ENCODE results near the gene CD3E. TPM values are rescaled to one million over a fixed set of nuclear protein-coding genes. Genes with fewer than 3 reads are reported as not detected.
A peak's percentile ranks its signal among the peaks of the same experiment; 100 is the strongest.

CD3E gene
- total RNA-seq, 2 experiments from 2014 or later, result 680 to 841 TPM

GRCh38 chr11:118275176-118275575 is 29.4 kb upstream of the CD3E start:
- Mint-ChIP-seq H3K4me3 (no peak overlapping the region), H3K27me3 (peaks cover 2% of the 10 kb centered on the region), H3K27ac (no peak overlapping the region), H3K4me1 (peaks cover 31% of the 10 kb centered on the region), H3K36me3 (ENCODE audit: low read depth) (no peaks in the 10 kb centered on the region), H3K9me3 (no peaks in the 10 kb centered on the region)
- no peak for DNase-seq
- CTCF ChIA-PET, result interaction anchor here (0.8 to 2.1 kb wide), 10 partner anchors 8 to 77 kb away, joined by 3 to 7 read pairs (median 4); partner anchors contain the start of genes CD3D and MPZL2
- POLR2A ChIA-PET, result no interaction called here

GRCh38 chr11:118276422-118276821 is 28.1 kb upstream of the CD3E start:
- Mint-ChIP-seq H3K4me3 (no peak overlapping the region), H3K4me1 (peaks cover 38% of the 10 kb centered on the region)
- POLR2A ChIA-PET, result no interaction called here

GRCh38 chr11:118277312-118277711 is 27.2 kb upstream of the CD3E start:
- peaks cover 2% of the 10 kb centered on the region for H3K27me3 Mint-ChIP-seq
- peak; percentile 19 for DNase-seq
- no peak overlapping the region for H3K4me3 Mint-ChIP-seq
- H3K4me1 Mint-ChIP-seq, result peaks cover 45% of the 10 kb centered on the region
- ChIA-PET POLR2A (interaction anchor here (0.7 kb wide), 1 partner anchor 20 kb away, joined by 3 read pairs; no protein-coding TSS in a partner anchor), CTCF (interaction anchor here (0.9 to 1.8 kb wide), 4 partner anchors 12 to 106 kb away, joined by 3 to 6 read pairs (median 3); partner anchors contain the start of gene MPZL2)
- H3K9me3 Mint-ChIP-seq, result no peaks in the 10 kb centered on the region
- peak overlapping the region; percentile 42 for H3K27ac Mint-ChIP-seq
- H3K36me3 Mint-ChIP-seq (ENCODE audit: low read depth), result no peaks in the 10 kb centered on the region

More at GRCh38 chr11:118276422-118276821, 28.1 kb upstream of the CD3E start:
- CTCF ChIA-PET, result interaction anchor here (1.0 to 2.1 kb wide), 7 partner anchors 8 to 66 kb away, joined by 3 to 8 read pairs (median 4); partner anchors contain the start of genes CD3D and MPZL2
- Mint-ChIP-seq H3K9me3 (no peaks in the 10 kb centered on the region), H3K36me3 (ENCODE audit: low read depth) (no peaks in the 10 kb centered on the region), H3K27me3 (peaks cover 2% of the 10 kb centered on the region), H3K27ac (no peak overlapping the region)
- DNase-seq, result no peak

- no peaks in the 10 kb centered on the region for H3K9me3 Mint-ChIP-seq
- DNase-seq, result no peak
- CTCF ChIA-PET, result interaction anchor here (0.6 to 2.1 kb wide), 8 partner anchors 14 to 110 kb away, joined by 3 to 8 read pairs (median 3); no protein-coding TSS in a partner anchor
- no peak overlapping the region for H3K4me3 Mint-ChIP-seq
- peaks cover 6% of the 10 kb centered on the region for H3K36me3 Mint-ChIP-seq (ENCODE audit: low read depth)
- peaks cover 55% of the 10 kb centered on the region for H3K4me1 Mint-ChIP-seq
- POLR2A ChIA-PET, result no interaction called here
- no peaks in the 10 kb centered on the region for H3K27me3 Mint-ChIP-seq
- no peak overlapping the region for H3K27ac Mint-ChIP-seq
Measured at GRCh38 chr11:118281284-118281683, 23.2 kb upstream of the CD3E start.

DNA sequence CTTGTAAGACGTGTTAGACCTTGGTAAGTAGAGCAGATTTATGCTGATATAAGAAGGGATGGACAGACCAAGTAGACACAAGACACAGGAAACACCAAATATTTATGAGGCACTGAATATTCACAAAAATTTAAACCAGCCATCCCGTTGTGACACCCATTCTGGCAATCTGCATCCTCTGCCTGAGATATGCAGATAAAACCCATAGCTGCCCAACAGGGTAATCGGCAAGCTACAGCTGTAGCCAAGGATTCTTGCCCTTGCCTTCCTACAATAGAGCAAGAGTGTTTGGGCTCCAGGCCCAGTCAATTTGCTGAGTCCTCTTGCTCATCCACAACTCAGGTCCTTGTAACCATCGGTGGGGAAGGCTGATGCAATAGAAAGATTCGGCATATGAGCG is 21.9 kb upstream of the CD3E start:
- H3K9me3 Mint-ChIP-seq, result no peaks in the 10 kb centered on the region
- H3K36me3 Mint-ChIP-seq (ENCODE audit: low read depth), result peaks cover 6% of the 10 kb centered on the region
- H3K27me3 Mint-ChIP-seq, result no peaks in the 10 kb centered on the region
- DNase-seq, result no peak
- peaks cover 41% of the 10 kb centered on the region for H3K4me1 Mint-ChIP-seq
- H3K27ac Mint-ChIP-seq, result no peak overlapping the region
- no peak overlapping the region for H3K4me3 Mint-ChIP-seq
- ChIA-PET CTCF (interaction anchor here (0.9 to 2.1 kb wide), 6 partner anchors 9 to 83 kb away, joined by 3 to 8 read pairs (median 5); no protein-coding TSS in a partner anchor), POLR2A (no interaction called here)

- peaks cover 41% of the 10 kb centered on the region for H3K4me1 Mint-ChIP-seq
Measured at GRCh38 chr11:118283037-118283636, 21.4 kb upstream of the CD3E start.

GRCh38 chr11:118283756-118284350 is 20.7 kb upstream of the CD3E start:
- Mint-ChIP-seq H3K36me3 (ENCODE audit: low read depth) (peaks cover 6% of the 10 kb centered on the region), H3K27me3 (no peaks in the 10 kb centered on the region), H3K9me3 (no peaks in the 10 kb centered on the region), H3K4me1 (peaks cover 40% of the 10 kb centered on the region), H3K4me3 (peak overlapping the region; percentile 12), H3K27ac (peak overlapping the region; percentile 83)
- CTCF ChIA-PET, result interaction anchor here (1.0 to 1.5 kb wide), 6 partner anchors 8 to 176 kb away, joined by 4 to 8 read pairs (median 6); partner anchors contain the start of gene JAML
- DNase-seq, result peak; percentile 21
- POLR2A ChIA-PET, result interaction anchor here (0.6 kb wide), 2 partner anchors 20 to 37 kb away, joined by 3 to 4 read pairs; no protein-coding TSS in a partner anchor

More at GRCh38 chr11:118283037-118283636, 21.4 kb upstream of the CD3E start:
- ChIA-PET CTCF (interaction anchor here (0.9 to 2.1 kb wide), 5 partner anchors 8 to 85 kb away, joined by 3 to 8 read pairs (median 7); no protein-coding TSS in a partner anchor), POLR2A (interaction anchor here (0.6 kb wide), 1 partner anchor 36 kb away, joined by 3 read pairs; no protein-coding TSS in a partner anchor)
- DNase-seq, result no peak
- H3K36me3 Mint-ChIP-seq (ENCODE audit: low read depth), result peaks cover 6% of the 10 kb centered on the region
- no peaks in the 10 kb centered on the region for H3K27me3 Mint-ChIP-seq
- no peak overlapping the region for H3K4me3 Mint-ChIP-seq
- no peaks in the 10 kb centered on the region for H3K9me3 Mint-ChIP-seq
- H3K27ac Mint-ChIP-seq, result peak overlapping the region; percentile 83

DNA sequence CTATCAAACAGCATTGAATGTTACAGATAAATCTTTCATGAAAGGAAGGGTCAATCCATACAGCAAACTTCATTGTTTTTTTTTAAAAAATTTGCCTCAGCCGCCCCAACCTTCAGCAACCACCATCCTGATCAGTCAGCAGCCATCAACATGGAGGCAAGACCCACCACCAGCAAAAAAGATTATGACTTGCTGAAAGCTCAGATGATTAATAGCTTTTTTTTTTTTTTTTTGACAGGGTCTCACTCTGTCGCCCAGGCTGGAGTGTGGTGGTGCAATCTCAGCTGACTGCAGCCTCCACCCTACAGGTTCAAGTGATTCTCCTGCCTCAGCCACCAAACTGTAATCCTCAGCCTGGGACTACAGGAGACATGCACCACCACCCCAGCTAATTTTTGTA is 18.0 kb upstream of the CD3E start:
- Mint-ChIP-seq H3K27me3 (no peaks in the 10 kb centered on the region), H3K4me1 (peaks cover 39% of the 10 kb centered on the region), H3K27ac (no peak overlapping the region), H3K36me3 (ENCODE audit: low read depth) (peaks cover 7% of the 10 kb centered on the region), H3K9me3 (peaks cover 2% of the 10 kb centered on the region), H3K4me3 (no peak overlapping the region)
- POLR2A ChIA-PET, result no interaction called here
- CTCF ChIA-PET, result interaction anchor here (1.4 to 1.5 kb wide), 3 partner anchors 9 to 22 kb away, joined by 3 to 5 read pairs (median 3); no protein-coding TSS in a partner anchor
- DNase-seq, result no peak

GRCh38 chr11:118287006-118287405 is 17.5 kb upstream of the CD3E start:
- H3K4me1 Mint-ChIP-seq, result peaks cover 39% of the 10 kb centered on the region
- no peaks in the 10 kb centered on the region for H3K27me3 Mint-ChIP-seq

DNA sequence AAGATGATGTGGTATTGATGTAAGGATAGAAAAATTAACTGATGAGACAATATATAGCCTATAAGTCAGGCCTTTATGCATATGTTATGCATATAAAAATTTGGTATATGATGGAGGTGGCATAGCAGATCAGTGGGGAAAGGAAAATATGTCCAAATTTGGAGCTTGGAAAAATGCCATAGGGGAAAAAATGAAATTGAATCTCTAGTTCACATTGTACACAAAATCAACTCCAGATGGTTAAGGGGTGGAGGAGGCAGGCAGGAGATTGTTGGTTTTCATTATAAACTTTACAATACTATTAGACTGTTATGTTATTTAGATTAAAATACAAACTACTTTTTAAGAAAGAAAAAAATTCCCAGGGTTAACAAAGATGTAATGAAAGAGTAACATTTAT is 15.1 kb upstream of the CD3E start:
- no peak overlapping the region for H3K4me3 Mint-ChIP-seq
- H3K27ac Mint-ChIP-seq, result no peak overlapping the region
- ChIA-PET CTCF (interaction anchor here (0.6 to 3.0 kb wide), 4 partner anchors 10 to 105 kb away, joined by 3 to 12 read pairs (median 4); partner anchors contain the start of gene CD3D), POLR2A (no interaction called here)
- H3K4me1 Mint-ChIP-seq, result peaks cover 20% of the 10 kb centered on the region
- H3K36me3 Mint-ChIP-seq (ENCODE audit: low read depth), result peaks cover 5% of the 10 kb centered on the region
- DNase-seq, result no peak
- peaks cover 2% of the 10 kb centered on the region for H3K9me3 Mint-ChIP-seq
- no peaks in the 10 kb centered on the region for H3K27me3 Mint-ChIP-seq

More at GRCh38 chr11:118287006-118287405, 17.5 kb upstream of the CD3E start:
- ChIA-PET CTCF (interaction anchor here (1.4 to 1.5 kb wide), 3 partner anchors 9 to 22 kb away, joined by 3 to 5 read pairs (median 3); no protein-coding TSS in a partner anchor), POLR2A (no interaction called here)
- no peak overlapping the region for H3K4me3 Mint-ChIP-seq
- H3K9me3 Mint-ChIP-seq, result peaks cover 2% of the 10 kb centered on the region
- H3K27ac Mint-ChIP-seq, result no peak overlapping the region
- DNase-seq, result no peak
- H3K36me3 Mint-ChIP-seq (ENCODE audit: low read depth), result peaks cover 7% of the 10 kb centered on the region

DNA sequence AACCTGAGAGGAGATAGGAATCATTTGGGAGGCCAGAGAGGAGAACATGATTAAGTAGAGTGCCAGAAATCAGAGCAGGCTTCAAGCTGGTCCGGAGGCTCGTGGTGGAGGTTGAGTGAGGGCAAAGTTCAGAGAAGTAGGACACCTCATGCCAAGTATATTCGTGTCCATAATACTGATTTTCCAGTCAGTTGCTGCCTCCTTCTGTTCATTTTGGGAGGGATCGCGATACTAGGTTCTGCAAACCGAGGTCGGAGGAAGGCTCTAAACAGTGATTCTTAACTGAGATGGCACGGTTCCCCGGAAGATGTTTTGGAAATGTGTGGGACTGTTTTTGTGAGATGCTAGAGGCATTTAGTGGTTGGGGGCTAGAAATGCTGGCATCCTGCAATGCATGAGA is 13.6 kb upstream of the CD3E start:
- peaks cover 3% of the 10 kb centered on the region for H3K36me3 Mint-ChIP-seq (ENCODE audit: low read depth)
- no peak overlapping the region for H3K27ac Mint-ChIP-seq
- ChIA-PET POLR2A (interaction anchor here (0.7 to 1.0 kb wide), 2 partner anchors 92 to 172 kb away, joined by 4 to 11 read pairs; no protein-coding TSS in a partner anchor), CTCF (interaction anchor here (0.6 to 1.5 kb wide), 13 partner anchors 8 to 252 kb away, joined by 3 to 9 read pairs (median 3); no protein-coding TSS in a partner anchor)
- no peak overlapping the region for H3K4me3 Mint-ChIP-seq
- peaks cover 19% of the 10 kb centered on the region for H3K4me1 Mint-ChIP-seq
- peak; percentile 63 for DNase-seq
- H3K27me3 Mint-ChIP-seq, result no peaks in the 10 kb centered on the region
- peaks cover 2% of the 10 kb centered on the region for H3K9me3 Mint-ChIP-seq

DNA sequence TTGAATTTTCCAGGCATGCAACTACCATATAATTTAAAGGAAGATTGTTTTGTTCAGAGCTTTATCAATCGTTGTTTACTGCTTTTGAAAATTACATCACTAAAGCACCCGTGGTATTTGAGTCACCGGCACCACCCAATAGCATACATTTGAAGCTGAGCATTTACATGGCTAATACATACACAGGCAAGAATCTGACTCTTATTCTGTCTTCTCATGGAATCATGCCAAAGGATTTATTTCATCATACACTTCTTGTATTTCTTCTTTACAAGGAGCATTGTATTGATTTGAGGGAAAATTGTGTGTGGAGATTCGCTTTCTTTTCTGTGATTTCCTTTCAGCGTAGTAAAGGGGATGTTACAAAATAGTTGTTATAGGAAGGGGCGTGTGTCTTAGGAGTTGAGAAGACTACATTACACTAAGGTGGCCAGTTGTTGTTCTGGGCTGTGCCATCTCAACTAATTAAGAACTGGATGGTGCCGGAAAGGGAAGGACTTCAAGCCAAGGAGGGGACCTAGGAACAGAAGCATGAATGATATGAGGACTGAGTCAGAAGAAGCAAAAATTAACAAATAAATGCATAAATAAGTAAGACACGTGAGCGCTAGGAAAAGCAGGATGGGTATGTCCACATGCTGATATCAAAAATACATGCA is 12.9 kb upstream of the CD3E start:
- peaks cover 2% of the 10 kb centered on the region for H3K9me3 Mint-ChIP-seq
- H3K4me3 Mint-ChIP-seq, result no peak overlapping the region
- H3K27me3 Mint-ChIP-seq, result no peaks in the 10 kb centered on the region
- H3K27ac Mint-ChIP-seq, result no peak overlapping the region
- DNase-seq, result no peak
- peaks cover 24% of the 10 kb centered on the region for H3K4me1 Mint-ChIP-seq
- ChIA-PET CTCF (interaction anchor here (0.9 to 1.5 kb wide), 10 partner anchors 9 to 149 kb away, joined by 3 to 9 read pairs (median 3); no protein-coding TSS in a partner anchor), POLR2A (interaction anchor here (1.0 kb wide), 1 partner anchor 93 kb away, joined by 4 read pairs; no protein-coding TSS in a partner anchor)
- H3K36me3 Mint-ChIP-seq (ENCODE audit: low read depth), result peaks cover 2% of the 10 kb centered on the region

All from activated CD4-positive, alpha-beta T cell treated with anti-CD3 and anti-CD28 coated beads, Interleukin-2, amount 10 ng/mL, durations not matched to agents 7 days and 5 days (primary cell).